Measurements from ENCODE around the gene MIOS. TPM values are rescaled to one million over a fixed set of nuclear protein-coding genes. Genes with fewer than 3 reads are reported as not detected.

MIOS gene
- polyA plus RNA-seq, 3 donors, result 18.3 to 32.6 (median 20.2) TPM

GRCh38 chr7:7618410-7618809 is 51.7 kb downstream of the MIOS start:
- TF ChIP-seq, protein P1, sequence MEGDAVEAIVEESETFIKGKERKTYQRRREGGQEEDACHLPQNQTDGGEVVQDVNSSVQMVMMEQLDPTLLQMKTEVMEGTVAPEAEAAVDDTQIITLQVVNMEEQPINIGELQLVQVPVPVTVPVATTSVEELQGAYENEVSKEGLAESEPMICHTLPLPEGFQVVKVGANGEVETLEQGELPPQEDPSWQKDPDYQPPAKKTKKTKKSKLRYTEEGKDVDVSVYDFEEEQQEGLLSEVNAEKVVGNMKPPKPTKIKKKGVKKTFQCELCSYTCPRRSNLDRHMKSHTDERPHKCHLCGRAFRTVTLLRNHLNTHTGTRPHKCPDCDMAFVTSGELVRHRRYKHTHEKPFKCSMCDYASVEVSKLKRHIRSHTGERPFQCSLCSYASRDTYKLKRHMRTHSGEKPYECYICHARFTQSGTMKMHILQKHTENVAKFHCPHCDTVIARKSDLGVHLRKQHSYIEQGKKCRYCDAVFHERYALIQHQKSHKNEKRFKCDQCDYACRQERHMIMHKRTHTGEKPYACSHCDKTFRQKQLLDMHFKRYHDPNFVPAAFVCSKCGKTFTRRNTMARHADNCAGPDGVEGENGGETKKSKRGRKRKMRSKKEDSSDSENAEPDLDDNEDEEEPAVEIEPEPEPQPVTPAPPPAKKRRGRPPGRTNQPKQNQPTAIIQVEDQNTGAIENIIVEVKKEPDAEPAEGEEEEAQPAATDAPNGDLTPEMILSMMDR (IDR thresholded peaks at IDR 0.05), result no peak
- DNase-seq, result no peak
- H3K79me2 ChIP-seq (ENCODE audit: insufficient read depth, low read length), result no peaks in the 10 kb centered on the region
- no peaks in the 10 kb centered on the region for H3K36me3 Mint-ChIP-seq
- no peak overlapping the region for H3K9ac ChIP-seq (ENCODE audit: insufficient read depth, low read length, poor library complexity, severe bottlenecking)
- peaks cover 0 to 1% (median 0%) of the 10 kb centered on the region in 7 donors for H3K9me3 Mint-ChIP-seq
- H3K27ac Mint-ChIP-seq, result no peak overlapping the region
- no peaks in the 10 kb centered on the region for H3K4me1 ChIP-seq (ENCODE audit: control insufficient read depth in 1 of 2, insufficient read depth in 2 of 2, low read length in 2 of 2)
- no peaks in the 10 kb centered on the region for H4K20me1 ChIP-seq (ENCODE audit: insufficient read depth, low read length)
- H3K27me3 ChIP-seq (ENCODE audit: control insufficient read depth in 2 of 2, insufficient read depth in 2 of 2, low read length in 2 of 2), result no peaks in the 10 kb centered on the region
- H3K27me3 Mint-ChIP-seq (ENCODE audit: low read depth in 3 of 3), result peaks cover 0 to 3% (median 2%) of the 10 kb centered on the region in 3 donors
- no peaks in the 10 kb centered on the region for H3K9me3 ChIP-seq (replicated peaks in 1 of 2; ENCODE audit: control insufficient read depth in 1 of 2, insufficient read depth in 1 of 2, low read length in 2 of 2)
- no peak overlapping the region for H2AFZ ChIP-seq (ENCODE audit: insufficient read depth, low read depth, low read length, poor library complexity, severe bottlenecking)
- no peaks in the 10 kb centered on the region for H3K36me3 ChIP-seq (replicated peaks in 1 of 2; ENCODE audit: control insufficient read depth in 1 of 2, insufficient read depth in 2 of 2, low read length in 2 of 2)
- intact Hi-C loops (cut with micrococcal nuclease), result no loop called here
- H3K4me3 Mint-ChIP-seq, result no peak overlapping the region
- no CpG with 5 or more reads among the region's 1 CpG for WGBS (ENCODE audit: insufficient coverage)
- no peak overlapping the region for H3K4me2 ChIP-seq (replicated peaks; ENCODE audit: extremely low read depth, low read length, poor library complexity, severe bottlenecking)
- peaks cover 7% of the 10 kb centered on the region for H3K4me1 Mint-ChIP-seq
- H3K27ac ChIP-seq (ENCODE audit: low read depth in 1 of 2, low read length in 2 of 2), result no peak overlapping the region
- H3K4me3 ChIP-seq (replicated peaks in 1 of 3; ENCODE audit: low read depth in 2 of 3, low read length in 3 of 3), result no peak overlapping the region

DNA sequence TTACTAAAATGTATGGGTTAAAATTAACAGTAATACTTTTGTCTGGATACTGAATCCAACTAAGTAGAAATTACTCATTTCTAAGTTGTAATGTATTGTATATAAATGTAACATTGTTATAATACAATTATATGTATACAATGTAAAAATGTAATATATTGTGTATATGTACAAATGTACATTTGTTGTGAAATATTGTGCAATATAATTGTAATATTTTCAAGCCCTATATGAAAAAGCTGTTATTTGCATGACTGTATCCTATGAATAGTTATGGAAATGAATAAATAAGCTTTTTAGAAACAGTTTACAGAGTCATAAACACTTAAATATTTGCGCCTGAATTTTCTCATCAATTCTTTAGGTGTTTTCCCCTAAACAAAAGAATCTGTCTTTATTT is 53.6 kb downstream of the MIOS start:
- no peaks in the 10 kb centered on the region for H3K9me3 ChIP-seq (replicated peaks in 1 of 2; ENCODE audit: control insufficient read depth in 1 of 2, insufficient read depth in 1 of 2, low read length in 2 of 2)
- WGBS (ENCODE audit: insufficient coverage), result no CpG with 5 or more reads among the region's 1 CpG
- H3K79me2 ChIP-seq (ENCODE audit: insufficient read depth, low read length), result no peaks in the 10 kb centered on the region
- Mint-ChIP-seq H3K27ac (no peak overlapping the region), H3K9me3 (peaks cover 0 to 2% (median 0%) of the 10 kb centered on the region in 7 donors), H3K4me1 (peaks cover 7% of the 10 kb centered on the region), H3K36me3 (no peaks in the 10 kb centered on the region), H3K27me3 (ENCODE audit: low read depth in 3 of 3) (peaks cover 0 to 5% (median 2%) of the 10 kb centered on the region in 3 donors), H3K4me3 (no peak overlapping the region)
- no peaks in the 10 kb centered on the region for H3K27me3 ChIP-seq (ENCODE audit: control insufficient read depth in 2 of 2, insufficient read depth in 2 of 2, low read length in 2 of 2)
- no peak overlapping the region for H3K4me3 ChIP-seq (replicated peaks in 1 of 3; ENCODE audit: low read depth in 2 of 3, low read length in 3 of 3)
- H3K4me2 ChIP-seq (replicated peaks; ENCODE audit: extremely low read depth, low read length, poor library complexity, severe bottlenecking), result no peak overlapping the region
- no peak overlapping the region for H3K9ac ChIP-seq (ENCODE audit: insufficient read depth, low read length, poor library complexity, severe bottlenecking)
- H4K20me1 ChIP-seq (ENCODE audit: insufficient read depth, low read length), result no peaks in the 10 kb centered on the region
- H2AFZ ChIP-seq (ENCODE audit: insufficient read depth, low read depth, low read length, poor library complexity, severe bottlenecking), result no peak overlapping the region
- H3K36me3 ChIP-seq (replicated peaks in 1 of 2; ENCODE audit: control insufficient read depth in 1 of 2, insufficient read depth in 2 of 2, low read length in 2 of 2), result no peaks in the 10 kb centered on the region
- H3K4me1 ChIP-seq (ENCODE audit: control insufficient read depth in 1 of 2, insufficient read depth in 2 of 2, low read length in 2 of 2), result no peaks in the 10 kb centered on the region
- no peak overlapping the region for H3K27ac ChIP-seq (ENCODE audit: low read depth in 1 of 2, low read length in 2 of 2)
- TF ChIP-seq, protein P1 (IDR thresholded peaks at IDR 0.05), result no peak
- peak in 1 of 3 donors; percentile 2 for DNase-seq
- intact Hi-C loops (cut with micrococcal nuclease), result no loop called here
